DOHH2 (cell line): ENCODE results near the gene WDR48.

Experiments
- H3F3A ChIP-seq: fragments of 200-600 bp; sonication (generic), shearing (Covaris generic); 2 replicates; pipeline ENCODE4 v1.6.0; 2016; ENCODE audit warnings: antibody characterized with exemption, mild to moderate bottlenecking; ENCODE audit not compliant: control insufficient read depth, insufficient read depth
- H3K27ac ChIP-seq: fragments of 200-600 bp; sonication (generic); 2 replicates; pipeline ENCODE4 v1.5.1; 2014; ENCODE audit warnings: low read depth, mild to moderate bottlenecking, low read length, moderate library complexity
- H3K27me3 ChIP-seq: fragments of 200-600 bp; sonication (generic); 2 replicates; pipeline ENCODE4 v1.6.1; 2014; ENCODE audit warnings: mild to moderate bottlenecking, low read length, mixed read lengths; ENCODE audit not compliant: control insufficient read depth
- H3K36me3 ChIP-seq: fragments of 200-600 bp; sonication (generic); 2 replicates; pipeline ENCODE4 v1.6.1; 2014; ENCODE audit warnings: mild to moderate bottlenecking, low read length, moderate library complexity, mixed read lengths; ENCODE audit not compliant: control insufficient read depth
- H3K4me1 ChIP-seq: fragments of 200-600 bp; sonication (generic); 2 replicates; pipeline ENCODE4 v1.6.1; 2014; ENCODE audit warnings: mild to moderate bottlenecking, low read length, mixed read lengths; ENCODE audit not compliant: control insufficient read depth
- H3K4me2 ChIP-seq: fragments of 200-600 bp; sonication (generic); 2 replicates; pipeline ENCODE4 v1.6.0; 2014; ENCODE audit warnings: mild to moderate bottlenecking, low read length, moderate library complexity
- H3K4me3 ChIP-seq: fragments of 200-600 bp; sonication (generic); 2 replicates; pipeline ENCODE4 v1.5.1; 2014; ENCODE audit warnings: mild to moderate bottlenecking, low read length, mixed read lengths
- H3K79me2 ChIP-seq: fragments of 200-600 bp; sonication (generic); 2 replicates; pipeline ENCODE4 v1.6.1; 2014; ENCODE audit warnings: mild to moderate bottlenecking, low read length, mixed read lengths; ENCODE audit not compliant: control insufficient read depth
- H3K9me2 ChIP-seq: fragments of 200-600 bp; sonication (generic); replicated peaks from 2 replicates; pipeline ENCODE4 v1.6.1; 2014; ENCODE audit warnings: mild to moderate bottlenecking, low read length, mixed read lengths; ENCODE audit not compliant: control insufficient read depth
- H3K9me3 ChIP-seq: fragments of 200-600 bp; sonication (generic); 2 replicates; pipeline ENCODE4 v1.6.1; 2014; ENCODE audit warnings: antibody characterized with exemption, low read length, mixed read lengths; ENCODE audit not compliant: control insufficient read depth, insufficient read depth
- H4K20me1 ChIP-seq: fragments of 200-600 bp; sonication (generic); 2 replicates; pipeline ENCODE4 v1.6.0; 2014; ENCODE audit warnings: low read depth, mild to moderate bottlenecking, antibody characterized with exemption, low read length, moderate library complexity; ENCODE audit not compliant: control insufficient read depth, insufficient read depth
- EZH2phosphoT487 ChIP-seq: fragments of 200-600 bp; sonication (generic); IDR thresholded peaks from 2 replicates; pipeline ENCODE4 v1.6.1; 2017; ENCODE audit warnings: borderline replicate concordance, mild to moderate bottlenecking, antibody characterized with exemption, low read length, moderate library complexity, mixed read lengths
- TF ChIP-seq, protein P1 (sequence below): fragments of 200-600 bp; sonication (generic); IDR thresholded peaks from one replicate; pipeline ENCODE4 v1.5.1; 2014; ENCODE audit warnings: antibody characterized with exemption, mild to moderate bottlenecking, low read depth, low read length; ENCODE audit not compliant: poor library complexity, severe bottlenecking

Gene WDR48

DNA sequence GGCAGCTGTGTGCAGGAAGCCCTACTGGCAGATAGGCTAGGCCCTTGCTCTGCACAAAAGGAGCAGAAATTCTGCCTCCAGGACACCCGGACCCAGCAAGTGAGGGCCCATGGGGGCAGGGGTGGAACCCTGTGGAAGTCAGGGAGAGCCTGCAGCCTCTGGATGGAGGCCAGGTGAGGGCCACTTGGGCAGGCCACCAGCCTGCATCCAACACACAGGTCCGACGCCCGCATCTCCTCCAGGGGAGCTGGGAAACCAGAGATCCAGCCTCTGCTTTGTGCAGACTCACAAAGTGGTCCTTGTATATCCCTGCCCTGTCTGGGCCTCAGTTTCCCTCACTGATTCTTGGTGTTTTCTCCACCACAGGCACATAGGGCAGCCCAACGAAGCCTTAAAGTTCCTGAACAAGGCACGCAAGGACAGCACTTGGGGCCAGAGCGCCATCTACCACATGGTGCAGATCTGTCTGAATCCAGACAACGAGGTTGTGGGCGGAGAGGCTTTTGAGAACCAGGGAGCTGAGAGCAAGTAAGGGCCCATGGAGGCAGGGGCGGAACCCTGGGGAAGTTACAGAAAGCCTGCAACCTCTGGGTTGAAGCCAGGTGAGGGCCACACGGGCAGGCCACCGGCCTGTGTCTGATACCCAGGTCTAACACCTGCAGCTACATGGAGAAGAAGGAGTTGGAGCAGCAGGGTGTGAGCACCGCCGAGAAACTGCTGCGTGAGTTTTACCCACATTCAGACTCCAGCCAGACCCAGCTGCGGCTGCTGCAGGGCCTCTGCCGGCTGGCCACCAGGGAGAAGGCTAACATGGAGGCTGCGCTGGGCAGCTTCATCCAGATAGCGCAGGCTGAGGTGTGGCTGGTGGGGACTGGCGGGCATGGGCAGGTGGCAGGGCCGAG lies 85.0 kb downstream of the WDR48 start:
- Histone ChIP-seq H3K27ac (no peak overlapping the region), H3K4me2 (no peak overlapping the region), H3K36me3 (peaks cover 23% of the 10 kb centered on the region), H3K4me3 (no peak overlapping the region), H3F3A (no peaks in the 10 kb centered on the region), H3K9me2 (no peaks in the 10 kb centered on the region), H3K9me3 (no peaks in the 10 kb centered on the region), H3K79me2 (no peaks in the 10 kb centered on the region; the same call in 1 of the 2 replicates), H3K27me3 (no peaks in the 10 kb centered on the region), H4K20me1 (no peaks in the 10 kb centered on the region), H3K4me1 (peaks cover 7% of the 10 kb centered on the region)
- TF ChIP-seq, protein P1, sequence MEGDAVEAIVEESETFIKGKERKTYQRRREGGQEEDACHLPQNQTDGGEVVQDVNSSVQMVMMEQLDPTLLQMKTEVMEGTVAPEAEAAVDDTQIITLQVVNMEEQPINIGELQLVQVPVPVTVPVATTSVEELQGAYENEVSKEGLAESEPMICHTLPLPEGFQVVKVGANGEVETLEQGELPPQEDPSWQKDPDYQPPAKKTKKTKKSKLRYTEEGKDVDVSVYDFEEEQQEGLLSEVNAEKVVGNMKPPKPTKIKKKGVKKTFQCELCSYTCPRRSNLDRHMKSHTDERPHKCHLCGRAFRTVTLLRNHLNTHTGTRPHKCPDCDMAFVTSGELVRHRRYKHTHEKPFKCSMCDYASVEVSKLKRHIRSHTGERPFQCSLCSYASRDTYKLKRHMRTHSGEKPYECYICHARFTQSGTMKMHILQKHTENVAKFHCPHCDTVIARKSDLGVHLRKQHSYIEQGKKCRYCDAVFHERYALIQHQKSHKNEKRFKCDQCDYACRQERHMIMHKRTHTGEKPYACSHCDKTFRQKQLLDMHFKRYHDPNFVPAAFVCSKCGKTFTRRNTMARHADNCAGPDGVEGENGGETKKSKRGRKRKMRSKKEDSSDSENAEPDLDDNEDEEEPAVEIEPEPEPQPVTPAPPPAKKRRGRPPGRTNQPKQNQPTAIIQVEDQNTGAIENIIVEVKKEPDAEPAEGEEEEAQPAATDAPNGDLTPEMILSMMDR, result no peak
- no peak for TF ChIP-seq EZH2phosphoT487

DNA sequence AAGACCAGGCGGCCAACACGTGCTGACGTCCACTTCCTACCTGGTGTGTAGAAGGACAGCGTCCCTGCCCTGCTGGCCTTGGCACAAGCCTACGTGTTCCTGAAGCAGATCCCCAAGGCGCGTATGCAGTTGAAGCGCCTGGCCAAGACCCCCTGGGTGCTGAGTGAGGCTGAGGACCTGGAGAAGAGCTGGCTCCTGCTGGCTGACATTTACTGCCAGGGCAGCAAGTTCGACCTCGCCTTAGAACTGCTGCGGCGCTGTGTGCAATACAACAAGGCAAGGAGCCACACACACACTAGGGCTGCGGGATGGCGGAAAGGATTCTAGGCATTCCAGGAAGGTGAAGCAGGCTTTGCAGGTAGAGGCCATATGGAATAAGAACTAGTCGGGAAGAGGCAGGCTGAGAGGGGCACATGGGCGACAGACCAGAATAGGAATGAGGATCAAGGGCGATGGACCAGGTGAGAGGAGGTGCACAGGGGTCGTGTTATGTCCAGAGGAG lies 85.7 kb downstream of the WDR48 start:
- TF ChIP-seq, protein P1, result no peak
- TF ChIP-seq EZH2phosphoT487, result no peak
- Histone ChIP-seq H3K4me2 (no peak overlapping the region), H3K9me2 (no peaks in the 10 kb centered on the region), H3K27ac (no peak overlapping the region), H3K4me1 (peaks cover 13% of the 10 kb centered on the region), H4K20me1 (no peaks in the 10 kb centered on the region), H3K9me3 (no peaks in the 10 kb centered on the region), H3K36me3 (peaks cover 30% of the 10 kb centered on the region), H3K4me3 (no peak overlapping the region), H3K27me3 (no peaks in the 10 kb centered on the region), H3K79me2 (peaks cover 4% of the 10 kb centered on the region), H3F3A (no peaks in the 10 kb centered on the region; the same call in 1 of the 2 replicates)

DNA sequence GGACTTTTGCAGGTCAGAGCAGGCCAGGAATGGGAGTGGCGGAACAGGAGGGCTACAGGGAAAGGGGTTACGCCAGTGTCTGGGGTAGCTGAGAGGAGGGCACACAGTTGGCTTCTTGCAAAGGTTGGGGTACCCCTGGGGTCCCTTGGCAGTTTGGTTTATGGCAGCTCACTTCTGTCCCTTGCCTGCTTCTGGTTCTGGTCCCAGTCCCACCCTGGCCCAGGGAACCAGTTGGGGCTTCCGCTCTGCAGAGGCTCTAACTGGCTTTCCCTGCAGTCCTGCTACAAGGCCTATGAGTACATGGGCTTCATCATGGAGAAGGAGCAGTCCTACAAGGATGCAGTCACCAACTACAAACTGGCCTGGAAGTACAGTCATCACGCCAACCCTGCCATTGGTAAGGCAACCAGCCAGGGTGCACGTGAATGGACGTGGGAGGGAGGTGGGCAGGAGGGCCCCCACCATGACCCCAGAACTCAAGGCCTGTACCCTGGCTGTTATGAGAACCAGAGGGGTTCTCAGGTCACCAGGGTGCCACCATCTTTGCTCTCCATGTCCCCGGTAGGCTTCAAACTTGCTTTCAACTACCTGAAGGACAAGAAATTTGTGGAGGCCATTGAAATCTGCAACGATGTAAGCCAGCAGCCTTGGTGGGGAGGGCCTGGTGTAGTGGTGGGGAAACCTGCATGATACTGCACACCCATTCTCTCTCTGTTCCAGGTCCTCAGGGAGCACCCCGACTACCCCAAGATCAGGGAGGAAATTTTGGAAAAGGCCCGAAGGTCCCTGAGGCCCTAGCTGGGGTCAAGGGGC lies 86.4 kb downstream of the WDR48 start:
- H3K27ac ChIP-seq, result no peak overlapping the region
- H3K4me3 ChIP-seq, result no peak overlapping the region

More for the DNA sequence above, 86.4 kb downstream of the WDR48 start:
- H3K4me2 ChIP-seq, result no peak overlapping the region
- H3K9me3 ChIP-seq, result no peaks in the 10 kb centered on the region
- peaks cover 17% of the 10 kb centered on the region for H3K4me1 ChIP-seq
- H3K9me2 ChIP-seq, result no peaks in the 10 kb centered on the region
- TF ChIP-seq, protein P1, result no peak
- TF ChIP-seq EZH2phosphoT487, result no peak
- peaks cover 10% of the 10 kb centered on the region for H3K79me2 ChIP-seq
- no peaks in the 10 kb centered on the region for H3K27me3 ChIP-seq
- no peaks in the 10 kb centered on the region; the same call in 1 of the 2 replicates for H3F3A ChIP-seq
- H4K20me1 ChIP-seq, result no peaks in the 10 kb centered on the region
- peaks cover 37% of the 10 kb centered on the region for H3K36me3 ChIP-seq
